GM06990 (cell line): ENCODE measurements around the gene FBXW4.

Experiments
- DNase-seq: peaks from one replicate; pipeline ENCODE4 v3.0.0-alpha.2; 2011; ENCODE audit not compliant: insufficient read length; ENCODE audit errors: extremely low read depth
- H3K27me3 ChIP-seq: replicated peaks from 2 replicates; pipeline ENCODE4 v1.6.0; 2011; ENCODE audit warnings: low read length; ENCODE audit not compliant: control insufficient read depth, insufficient read depth
- H3K36me3 ChIP-seq: 2 replicates; pipeline ENCODE4 v1.5.1; 2011; ENCODE audit warnings: low read length; ENCODE audit not compliant: control insufficient read depth, insufficient read depth
- H3K4me3 ChIP-seq: replicated peaks from 2 replicates; pipeline ENCODE4 v1.5.1; 2011; ENCODE audit warnings: low read depth, mild to moderate bottlenecking, control low read depth, low read length
- TF ChIP-seq, protein P1 (sequence below): IDR thresholded peaks from 2 replicates; pipeline ENCODE4 v1.5.1; 2011; ENCODE audit warnings: low read length, control low read depth, mild to moderate bottlenecking, inconsistent platforms; ENCODE audit not compliant: insufficient read depth, poor library complexity, severe bottlenecking

Gene FBXW4

DNA sequence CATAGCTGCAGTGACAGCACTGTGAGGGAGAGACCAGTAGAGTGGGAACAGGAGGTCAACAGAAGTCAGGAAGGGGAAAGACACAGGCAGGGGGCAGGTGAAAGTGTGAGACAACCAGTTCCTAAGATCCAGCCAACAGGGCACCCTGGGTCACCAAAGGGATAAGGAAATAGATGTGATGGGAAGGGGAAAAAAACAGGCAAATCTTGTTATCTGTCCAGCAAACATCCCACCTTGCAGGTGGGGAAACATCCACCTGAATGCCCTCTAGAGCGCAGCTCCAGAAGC is 64.4 kb downstream of the FBXW4 start:
- Histone ChIP-seq H3K27me3 (no peaks in the 10 kb centered on the region), H3K36me3 (peaks cover 6% of the 10 kb centered on the region), H3K4me3 (no peak overlapping the region)
- DNase-seq, result no peak
- TF ChIP-seq, protein P1, sequence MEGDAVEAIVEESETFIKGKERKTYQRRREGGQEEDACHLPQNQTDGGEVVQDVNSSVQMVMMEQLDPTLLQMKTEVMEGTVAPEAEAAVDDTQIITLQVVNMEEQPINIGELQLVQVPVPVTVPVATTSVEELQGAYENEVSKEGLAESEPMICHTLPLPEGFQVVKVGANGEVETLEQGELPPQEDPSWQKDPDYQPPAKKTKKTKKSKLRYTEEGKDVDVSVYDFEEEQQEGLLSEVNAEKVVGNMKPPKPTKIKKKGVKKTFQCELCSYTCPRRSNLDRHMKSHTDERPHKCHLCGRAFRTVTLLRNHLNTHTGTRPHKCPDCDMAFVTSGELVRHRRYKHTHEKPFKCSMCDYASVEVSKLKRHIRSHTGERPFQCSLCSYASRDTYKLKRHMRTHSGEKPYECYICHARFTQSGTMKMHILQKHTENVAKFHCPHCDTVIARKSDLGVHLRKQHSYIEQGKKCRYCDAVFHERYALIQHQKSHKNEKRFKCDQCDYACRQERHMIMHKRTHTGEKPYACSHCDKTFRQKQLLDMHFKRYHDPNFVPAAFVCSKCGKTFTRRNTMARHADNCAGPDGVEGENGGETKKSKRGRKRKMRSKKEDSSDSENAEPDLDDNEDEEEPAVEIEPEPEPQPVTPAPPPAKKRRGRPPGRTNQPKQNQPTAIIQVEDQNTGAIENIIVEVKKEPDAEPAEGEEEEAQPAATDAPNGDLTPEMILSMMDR, result no peak

DNA sequence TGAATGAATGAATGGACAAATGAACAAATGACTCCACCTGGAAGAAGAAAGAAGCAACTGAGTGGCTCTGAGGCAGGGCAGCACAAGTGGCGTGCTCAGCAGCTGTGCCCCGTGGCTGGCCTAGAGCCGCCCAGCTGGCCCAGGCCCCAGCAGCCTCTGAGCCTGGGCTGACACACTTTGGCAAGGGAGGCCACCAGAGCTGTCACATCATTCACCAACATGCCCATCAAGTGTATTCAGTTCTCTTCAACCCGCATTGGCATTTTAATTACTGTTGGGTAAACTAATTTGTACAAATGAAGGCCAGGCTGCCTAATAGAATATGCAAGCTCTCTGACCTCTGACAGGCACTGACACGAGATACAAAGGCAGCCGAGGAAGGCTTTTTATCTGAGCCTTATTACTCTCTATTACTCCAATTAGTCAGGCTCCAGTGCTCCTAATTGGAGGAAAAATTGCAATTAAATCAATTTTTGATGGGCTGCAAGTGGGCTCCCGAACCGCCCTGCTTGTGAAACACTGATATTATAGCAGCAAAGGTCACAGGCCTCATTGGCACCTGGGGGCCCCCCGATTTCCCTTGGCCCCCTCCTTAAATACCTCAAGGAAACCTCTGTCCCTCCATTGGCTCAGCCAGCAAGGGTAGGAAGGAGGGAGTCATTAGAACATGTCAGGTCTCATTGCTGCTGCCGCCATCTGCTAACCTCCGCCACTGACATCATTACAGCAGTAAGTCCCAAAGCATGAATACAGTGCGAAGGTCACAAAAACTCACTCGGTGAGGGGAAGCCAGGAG is 64.9 kb downstream of the FBXW4 start:
- no peak for DNase-seq
- no peaks in the 10 kb centered on the region for H3K27me3 ChIP-seq
- peaks cover 6% of the 10 kb centered on the region for H3K36me3 ChIP-seq
- H3K4me3 ChIP-seq, result no peak overlapping the region
- TF ChIP-seq, protein P1, result no peak

GRCh38 chr10:101625821-101626412 is 69.1 kb downstream of the FBXW4 start:
- TF ChIP-seq, protein P1, result no peak
- H3K27me3 ChIP-seq, result no peaks in the 10 kb centered on the region
- H3K4me3 ChIP-seq, result no peak overlapping the region
- peaks cover 4% of the 10 kb centered on the region for H3K36me3 ChIP-seq
- no peak for DNase-seq

GRCh38 chr10:101624526-101625102 is 70.4 kb downstream of the FBXW4 start:
- H3K4me3 ChIP-seq, result no peak overlapping the region
- DNase-seq, result no peak
- TF ChIP-seq, protein P1, result no peak
- peaks cover 7% of the 10 kb centered on the region for H3K36me3 ChIP-seq
- H3K27me3 ChIP-seq, result no peaks in the 10 kb centered on the region

DNA sequence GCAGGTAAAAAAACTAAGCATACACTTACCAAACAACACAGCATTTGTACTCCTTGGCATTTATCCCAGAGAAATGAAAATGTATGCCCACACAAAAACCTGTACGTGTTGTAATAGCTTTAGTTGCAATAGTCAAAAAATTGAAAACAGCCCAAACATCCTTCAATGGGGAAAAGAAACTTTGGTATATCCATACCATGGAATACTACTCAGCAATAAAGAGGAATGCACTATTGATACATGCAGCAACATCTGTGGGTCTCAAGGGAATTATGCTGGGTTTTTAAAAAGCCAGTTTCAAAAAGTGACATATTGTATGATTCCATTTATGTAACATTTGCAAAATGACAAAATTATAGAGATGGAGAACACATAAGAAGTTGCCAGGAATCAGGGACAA is 71.4 kb downstream of the FBXW4 start:
- H3K27me3 ChIP-seq, result no peaks in the 10 kb centered on the region
- no peak overlapping the region for H3K4me3 ChIP-seq
- TF ChIP-seq, protein P1, result no peak
- peaks cover 5% of the 10 kb centered on the region for H3K36me3 ChIP-seq
- DNase-seq, result no peak
